SH-SY5Y (cell line): Measurements from ENCODE around the gene HBA2.

Experiments used
- GATA2 ChIP-seq: IDR thresholded peaks from 2 replicates; pipeline ENCODE4 v1.6.1; 2011; ENCODE audit warnings: mild to moderate bottlenecking, low read depth, low read length
- GATA3 ChIP-seq: IDR thresholded peaks from 2 replicates; pipeline ENCODE4 v1.6.1; 2011; ENCODE audit warnings: low read depth, mild to moderate bottlenecking, low read length, moderate library complexity

Gene HBA2

GRCh38 chr16:185691-186090 lies 13.0 kb downstream of the HBA2 start:
- TF ChIP-seq GATA2 (no peak), GATA3 (no peak)

DNA sequence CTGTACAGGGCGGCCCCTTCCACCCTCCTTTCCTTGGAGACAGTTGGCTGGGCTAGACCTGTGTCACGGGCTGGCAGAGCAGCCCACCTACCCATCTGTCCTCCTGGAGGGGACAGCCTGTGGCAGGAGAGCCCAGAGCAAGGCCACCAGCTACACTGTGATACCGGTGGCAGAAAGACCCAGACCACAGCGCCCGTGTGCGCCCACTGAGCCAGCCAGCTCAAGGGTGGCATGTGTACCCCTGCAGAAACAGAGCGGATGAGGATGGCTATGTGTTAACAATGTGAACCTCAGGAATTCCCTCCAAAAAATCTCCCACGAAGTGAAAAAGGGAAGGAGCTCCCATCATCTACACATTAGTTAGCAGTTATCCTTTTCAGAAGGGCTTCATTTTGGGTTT lies 14.7 kb downstream of the HBA2 start:
- no peak for TF ChIP-seq GATA2
- TF ChIP-seq GATA3 = no peak

DNA sequence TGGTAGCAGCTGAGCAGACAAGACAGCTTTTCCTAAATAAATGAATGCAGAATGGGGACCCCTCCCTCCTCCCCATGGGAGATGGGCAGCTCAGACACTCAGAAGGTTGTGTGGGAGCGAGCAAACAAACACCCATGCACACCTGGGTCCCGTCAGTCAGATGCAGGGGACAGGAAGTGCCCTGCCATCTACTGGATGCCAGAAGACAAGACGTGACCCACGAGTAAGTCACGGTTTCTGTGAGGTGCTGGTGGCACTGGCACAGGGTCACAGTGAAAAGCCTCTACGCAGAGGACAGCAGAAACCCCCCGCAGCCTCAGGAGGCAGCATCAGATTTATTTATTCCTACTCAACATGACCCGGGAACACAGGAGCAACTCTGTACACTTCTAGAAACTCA lies 16.0 kb downstream of the HBA2 start:
- TF ChIP-seq GATA2 (no peak), GATA3 (no peak)

GRCh38 chr16:189604-190186 lies 17.0 kb downstream of the HBA2 start:
- TF ChIP-seq GATA3 (no peak), GATA2 (no peak)

- no peak for TF ChIP-seq GATA3
- no peak for TF ChIP-seq GATA2
Observed at GRCh38 chr16:191831-192230, 19.2 kb downstream of the HBA2 start.

DNA sequence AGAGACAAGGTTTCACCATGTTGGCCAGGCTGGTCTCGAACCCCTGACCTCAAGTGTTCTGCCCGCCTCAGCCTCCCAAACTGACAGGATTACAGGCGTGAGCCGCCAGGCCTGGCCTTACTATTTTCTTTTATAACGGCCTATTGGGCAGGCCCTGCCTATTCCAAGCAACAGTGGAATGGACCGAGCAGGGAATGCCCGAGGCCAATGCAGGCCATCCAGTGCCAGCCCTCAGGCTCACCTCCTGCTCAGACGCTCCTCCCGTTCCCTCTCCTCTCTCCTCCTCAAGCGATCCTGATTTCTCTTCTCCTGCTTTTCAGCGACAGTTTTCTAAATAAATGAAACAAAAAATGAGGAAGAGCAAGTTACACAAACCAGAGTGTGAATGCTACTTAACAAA lies 20.0 kb downstream of the HBA2 start:
- TF ChIP-seq GATA2 (no peak), GATA3 (no peak)

- TF ChIP-seq GATA3 (no peak), GATA2 (no peak)
Observed at GRCh38 chr16:193441-193840, 20.8 kb downstream of the HBA2 start.

DNA sequence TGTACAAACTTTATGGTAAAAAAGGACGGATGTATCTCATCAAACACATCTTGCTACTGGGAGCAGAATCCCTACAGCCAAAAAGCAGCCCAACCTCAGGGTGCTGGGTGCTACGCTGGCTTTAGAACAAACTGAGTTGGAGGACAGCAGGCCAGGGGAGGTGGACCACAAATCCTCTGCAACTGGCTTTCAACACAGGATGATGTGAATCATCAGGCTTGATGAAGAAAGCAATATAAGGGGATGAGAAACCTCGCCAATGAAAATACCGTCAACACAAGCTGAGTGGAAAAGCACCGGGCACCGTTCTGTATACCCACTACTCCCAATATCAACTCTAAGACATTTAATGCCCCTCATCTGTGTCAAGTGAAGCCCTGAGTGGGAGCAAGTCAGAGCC lies 21.8 kb downstream of the HBA2 start:
- no peak for TF ChIP-seq GATA3
- TF ChIP-seq GATA2 = no peak

DNA sequence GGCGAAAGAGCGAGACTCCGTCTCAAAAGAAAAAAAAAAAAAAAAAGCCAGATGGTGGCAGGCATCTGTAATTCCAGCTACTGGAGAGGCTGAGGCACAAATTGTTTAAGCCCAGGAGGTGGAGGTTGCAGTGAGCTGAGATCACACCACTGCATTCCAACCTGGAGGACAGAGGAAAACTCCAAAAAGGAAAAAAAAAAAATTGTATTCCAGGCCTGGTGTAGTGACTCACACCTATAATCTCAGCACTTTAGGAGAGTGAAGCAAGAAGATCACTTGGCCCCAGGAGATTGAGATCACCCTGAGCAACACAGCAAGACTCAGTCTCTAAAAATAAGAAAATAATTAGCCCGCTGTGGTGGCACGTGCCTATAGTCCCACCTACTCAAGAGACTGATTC lies 27.7 kb downstream of the HBA2 start:
- TF ChIP-seq GATA3 (no peak), GATA2 (no peak)

GRCh38 chr16:203246-203645 lies 30.6 kb downstream of the HBA2 start:
- TF ChIP-seq GATA2 = no peak
- no peak for TF ChIP-seq GATA3

GRCh38 chr16:212999-213398 lies 40.3 kb downstream of the HBA2 start:
- TF ChIP-seq GATA2 = no peak
- no peak for TF ChIP-seq GATA3

DNA sequence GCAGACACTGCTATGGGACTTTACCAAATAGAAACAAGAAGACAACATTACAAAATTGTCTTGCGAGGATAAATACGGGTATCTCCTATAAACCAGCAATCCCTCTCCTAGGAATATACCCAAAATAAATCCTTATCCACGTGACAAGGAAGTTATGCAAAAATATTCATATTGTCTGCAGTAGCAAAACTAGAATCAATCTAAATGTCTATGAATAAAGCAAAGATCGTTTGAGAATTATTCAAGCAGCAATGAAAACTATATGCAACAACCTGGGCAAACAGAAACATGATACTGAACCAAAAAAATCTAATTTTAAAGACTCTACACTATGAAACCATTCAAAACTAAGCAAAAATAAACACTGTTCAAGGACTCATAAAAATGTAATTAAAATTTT lies 47.3 kb downstream of the HBA2 start:
- TF ChIP-seq GATA2 (no peak), GATA3 (no peak)
